ENCODE data around the gene GNAI3. TPM values are rescaled to one million over a fixed set of nuclear protein-coding genes. Genes with fewer than 3 reads are reported as not detected.
"Not testable (repeated sequence)": the region's sequence is repeated elsewhere in the genome, so short reads cannot be mapped to it uniquely, and the experiment has no call there.

GNAI3 gene
- total RNA-seq, 2 experiments from 2014 or later = 7.5 to 8.3 TPM

DNA sequence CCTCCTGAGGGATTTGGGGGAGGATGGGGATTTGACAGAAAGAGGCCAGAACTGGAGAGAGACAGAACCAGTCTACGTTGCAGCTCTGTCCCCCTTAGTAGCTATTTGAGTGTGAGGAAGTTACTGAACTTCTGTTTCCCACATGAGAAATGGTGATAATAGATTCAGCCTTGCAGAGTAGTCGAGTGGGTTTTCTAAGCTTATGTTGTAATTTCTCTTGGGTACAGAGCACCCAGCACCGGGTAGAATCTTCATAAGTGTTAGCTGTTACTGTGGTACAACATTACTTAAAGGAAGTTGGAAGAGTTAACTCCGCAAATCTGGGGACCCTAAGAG lies 112.2 kb downstream of the GNAI3 start:
- not testable (repeated sequence) for DNase-seq; H3K4me1 Mint-ChIP-seq; H3K9me3 Mint-ChIP-seq (ENCODE audit: low read depth); H3K36me3 Mint-ChIP-seq; ATAC-seq; H3K27ac Mint-ChIP-seq; H3K27me3 Mint-ChIP-seq; H3K4me3 Mint-ChIP-seq
- CTCF ChIA-PET = interaction anchor here (1.6 to 7.5 kb wide), 2 partner anchors 11 to 19 kb away, joined by 5 to 82 read pairs; no protein-coding TSS in a partner anchor

DNA sequence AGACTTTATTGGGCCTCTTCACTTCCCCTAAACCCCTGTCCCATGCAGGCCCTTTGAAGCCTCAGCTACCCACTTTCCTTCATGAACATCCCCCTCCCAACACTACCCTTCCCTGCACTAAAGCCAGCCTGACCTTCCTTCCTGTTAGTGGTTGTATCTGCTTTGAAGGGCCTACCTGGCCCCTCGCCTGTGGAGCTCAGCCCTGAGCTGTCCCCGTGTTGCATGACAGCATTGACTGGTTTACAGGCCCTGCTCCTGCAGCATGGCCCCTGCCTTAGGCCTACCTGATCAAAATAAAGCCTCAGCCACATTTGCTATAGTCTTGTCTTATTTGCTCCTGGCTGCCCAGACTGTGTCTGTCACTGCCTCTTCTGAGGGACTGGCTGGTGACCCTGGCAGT lies 113.0 kb downstream of the GNAI3 start:
- DNase-seq (peak; percentile 38), ATAC-seq (no peak)
- Mint-ChIP-seq H3K4me1 (no peaks in the 10 kb centered on the region), H3K27me3 (no peaks in the 10 kb centered on the region), H3K9me3 (ENCODE audit: low read depth) (no peaks in the 10 kb centered on the region), H3K4me3 (no peak overlapping the region), H3K27ac (no peak overlapping the region), H3K36me3 (no peaks in the 10 kb centered on the region)
- CTCF ChIA-PET = interaction anchor here (0.6 to 1.6 kb wide), 4 partner anchors 11 to 129 kb away, joined by 4 to 6 read pairs (median 4); no protein-coding TSS in a partner anchor

DNA sequence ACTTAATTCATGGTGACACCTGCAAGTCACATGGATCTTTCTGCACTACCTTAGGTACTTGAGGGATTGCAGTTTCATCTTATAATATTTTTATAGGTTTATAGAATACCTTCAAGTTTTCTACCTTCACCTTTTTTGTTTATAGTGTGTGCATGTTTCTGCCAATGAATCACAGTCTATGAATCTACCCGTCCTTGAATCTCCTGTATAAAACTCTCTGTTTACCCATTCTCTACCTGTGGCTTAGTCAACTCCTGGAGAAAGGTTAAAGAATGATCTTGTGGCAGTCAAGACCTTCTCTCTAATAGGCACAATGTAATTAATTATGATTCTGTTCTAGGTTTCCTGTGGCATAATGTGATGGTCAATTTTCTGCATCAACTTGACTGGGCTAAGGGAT lies 116.3 kb downstream of the GNAI3 start:
- no peak for DNase-seq
- Mint-ChIP-seq H3K36me3 (no peaks in the 10 kb centered on the region), H3K9me3 (ENCODE audit: low read depth) (no peaks in the 10 kb centered on the region), H3K4me1 (peaks cover 9% of the 10 kb centered on the region), H3K27me3 (peaks cover 4% of the 10 kb centered on the region), H3K27ac (no peak overlapping the region), H3K4me3 (no peak overlapping the region)
- CTCF ChIA-PET = no interaction called here
- no peak for ATAC-seq

GRCh38 chr1:109667452-109668122 lies 119.2 kb downstream of the GNAI3 start, which contains the start of gene GSTM2:
TSS of gene GSTM2 (plus strand) at chr1:109668057. CDS start at chr1:109668116, 59 bp downstream.
- Mint-ChIP-seq H3K27ac (no peak within 1 kb of the TSS), H3K27me3 (peaks cover 4% of the 10 kb centered on the region), H3K9me3 (ENCODE audit: low read depth) (no peaks in the 10 kb centered on the region), H3K4me1 (peaks cover 25% of the 10 kb centered on the region), H3K36me3 (no peaks in the 10 kb centered on the region), H3K4me3 (peak within 1 kb of the TSS; percentile 29)
- CTCF ChIA-PET = interaction anchor here (1.2 to 5.4 kb wide), 2 partner anchors 27 to 118 kb away, joined by 4 to 29 read pairs; no protein-coding TSS in a partner anchor
- DNase-seq (peak; percentile 73), ATAC-seq (peak; percentile 90)

Other genes with a start within 250 kb of the GNAI3 start
- gene MYBPHL, start 241.6 kb upstream of the GNAI3 start, total RNA-seq = not detected
- gene SORT1, start 150.7 kb upstream of the GNAI3 start, total RNA-seq = 1 to 10 TPM; 5.3 to 8.5 TPM
- 100 to 1,000 TPM; 178 to 211 TPM for gene PSMA5, start 122.2 kb upstream of the GNAI3 start, total RNA-seq
- not detected for gene SYPL2, start 82.1 kb upstream of the GNAI3 start, total RNA-seq
- 10 to 100 TPM; 10.4 to 11.1 TPM for gene ATXN7L2, start 64.7 kb upstream of the GNAI3 start, total RNA-seq
- 10 to 100 TPM; 11.0 to 15.0 TPM for gene CYB561D1, start 54.5 kb upstream of the GNAI3 start, total RNA-seq
- gene AMIGO1, start 38.9 kb upstream of the GNAI3 start, total RNA-seq = under 1 TPM; 0.20 to 0.26 TPM
- gene GPR61, start 8.7 kb upstream of the GNAI3 start, total RNA-seq = under 1 TPM in 1 of 2 experiments, not detected in 1; 0.16 TPM
- not detected for gene GNAT2, start 71.0 kb downstream of the GNAI3 start, total RNA-seq
- gene AMPD2, start 71.2 kb downstream of the GNAI3 start, total RNA-seq = 100 to 1,000 TPM in 1 of 2 experiments, 10 to 100 TPM in 1; 90.4 to 113 TPM
- 1 to 10 TPM; 5.7 to 6.7 TPM for gene GSTM4, start 107.5 kb downstream of the GNAI3 start, total RNA-seq
- gene GSTM2, start 119.4 kb downstream of the GNAI3 start, total RNA-seq = 10 to 100 TPM in 1 of 2 experiments, 1 to 10 TPM in 1; 8.0 to 17.8 TPM
- not detected for gene GSTM1, start 139.2 kb downstream of the GNAI3 start, total RNA-seq
- not detected for gene GSTM5, start 163.6 kb downstream of the GNAI3 start, total RNA-seq
- gene GSTM3, start 192.4 kb downstream of the GNAI3 start, total RNA-seq = 1 to 10 TPM; 2.1 to 3.2 TPM
- not detected for gene EPS8L3, start 215.3 kb downstream of the GNAI3 start, total RNA-seq

Measured in activated CD8-positive, alpha-beta memory T cell treated with anti-CD3 and anti-CD28 coated beads, Interleukin-2, amount 10 ng/mL, durations not matched to agents 7 days and 5 days (primary cell).